HG03280 (cell line): Measurements from ENCODE around the gene TMEM192.
"Not testable (repeated sequence)": the region's sequence is repeated elsewhere in the genome, so short reads cannot be mapped to it uniquely, and the experiment has no call there.

Experiments used
- ATAC-seq: cut with Tn5 transposase; IDR thresholded peaks from one replicate; pipeline ENCODE4 v1.9.1; 2021; ENCODE audit warnings: mild to moderate bottlenecking, moderate library complexity; ENCODE audit not compliant: unreplicated experiment

Gene TMEM192

DNA sequence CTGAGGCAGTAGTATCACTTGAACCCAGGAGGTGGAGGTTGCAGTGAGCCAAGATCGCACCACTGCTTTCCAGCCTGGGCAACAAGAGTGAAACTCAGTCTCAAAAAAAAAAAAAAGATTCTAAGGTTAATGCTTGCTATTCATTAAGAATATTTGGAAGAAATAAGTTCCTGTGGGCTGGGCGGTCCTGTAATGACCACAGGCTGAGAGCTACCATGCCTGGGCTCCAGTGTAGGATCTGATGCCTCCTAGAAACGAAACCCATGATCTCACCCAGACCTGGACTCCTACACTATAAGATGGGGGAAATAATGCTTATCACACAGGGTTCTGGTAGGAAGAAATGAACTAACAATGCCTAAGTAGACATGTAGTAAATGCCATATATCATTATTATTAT lies 17.8 kb downstream of the TMEM192 start:
- no peak for ATAC-seq

DNA sequence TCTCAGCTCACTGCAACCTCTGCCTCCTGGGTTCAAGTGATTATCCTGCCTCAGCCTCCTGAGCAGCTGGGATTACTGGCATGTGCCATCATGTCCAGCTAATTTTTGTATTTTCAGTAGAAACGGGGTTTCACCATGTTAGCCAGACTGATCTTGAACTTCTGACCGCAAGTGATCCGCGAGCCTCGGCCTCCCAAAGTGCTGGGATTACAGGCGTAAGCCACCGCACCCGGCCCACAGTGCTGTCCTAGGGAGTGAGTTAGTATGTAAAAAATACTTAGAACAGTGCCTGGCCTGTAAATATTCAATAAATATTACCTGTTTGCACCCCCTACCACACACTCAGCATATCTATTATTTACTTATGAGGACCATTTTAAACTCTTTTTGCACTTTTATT lies 20.5 kb downstream of the TMEM192 start:
- not testable (repeated sequence) for ATAC-seq

DNA sequence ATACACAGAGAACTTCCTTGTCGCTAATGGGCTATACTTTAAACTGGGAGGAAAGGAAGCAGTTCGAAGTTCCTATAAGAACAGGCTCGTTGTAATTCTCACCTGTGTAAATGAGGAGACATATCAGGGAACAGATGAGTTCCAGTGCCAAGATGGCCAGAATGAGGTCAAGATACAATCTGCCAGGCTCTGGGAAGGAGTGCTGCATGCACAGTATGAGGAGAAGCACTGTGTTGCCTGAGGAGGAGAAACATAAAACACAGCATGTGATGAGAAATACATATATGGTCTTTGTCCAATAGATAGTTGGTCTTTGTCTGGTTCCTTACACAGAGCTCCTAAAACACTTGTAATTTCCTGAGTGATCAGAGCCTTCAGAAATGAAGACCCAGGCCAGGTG lies 24.3 kb downstream of the TMEM192 start:
- no peak for ATAC-seq

DNA sequence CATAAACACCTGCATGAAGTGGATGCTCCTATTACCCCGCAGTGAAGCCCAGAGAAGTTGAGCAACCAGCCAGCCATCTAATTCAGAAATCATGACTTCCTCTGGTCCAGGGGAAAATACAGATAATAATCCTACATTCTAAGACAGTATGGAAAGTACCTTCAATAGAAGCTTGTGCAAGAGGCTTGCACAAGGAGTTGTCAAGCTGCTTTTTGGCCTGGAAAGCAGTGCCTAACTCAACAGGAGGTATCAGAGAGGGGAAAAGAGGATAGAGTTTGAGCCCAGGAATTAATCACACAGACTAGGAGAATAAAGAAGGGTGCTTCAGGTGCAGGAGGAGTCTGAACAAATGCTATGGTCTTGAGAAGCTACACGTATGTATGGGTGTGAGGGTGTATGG lies 26.7 kb downstream of the TMEM192 start:
- no peak for ATAC-seq

DNA sequence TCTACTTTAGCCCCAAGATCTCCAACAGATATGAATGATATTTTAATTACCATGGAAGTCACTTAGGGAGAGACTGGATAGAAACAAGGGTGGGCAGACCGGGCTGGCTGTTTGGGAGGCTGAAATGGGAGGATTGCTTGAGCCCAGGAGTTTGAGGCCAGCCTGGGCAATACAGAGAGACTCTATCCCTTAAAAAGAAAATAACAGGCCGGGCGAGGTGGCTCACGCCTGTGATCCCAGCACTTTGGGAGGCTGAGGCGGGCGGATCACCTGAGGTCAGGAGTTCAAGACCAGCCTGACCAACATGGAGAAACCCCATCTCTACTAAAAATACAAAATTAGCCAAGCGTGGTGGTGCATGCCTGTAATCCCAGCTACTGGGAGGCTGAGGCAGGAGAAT lies 27.9 kb downstream of the TMEM192 start:
- not testable (repeated sequence) for ATAC-seq

DNA sequence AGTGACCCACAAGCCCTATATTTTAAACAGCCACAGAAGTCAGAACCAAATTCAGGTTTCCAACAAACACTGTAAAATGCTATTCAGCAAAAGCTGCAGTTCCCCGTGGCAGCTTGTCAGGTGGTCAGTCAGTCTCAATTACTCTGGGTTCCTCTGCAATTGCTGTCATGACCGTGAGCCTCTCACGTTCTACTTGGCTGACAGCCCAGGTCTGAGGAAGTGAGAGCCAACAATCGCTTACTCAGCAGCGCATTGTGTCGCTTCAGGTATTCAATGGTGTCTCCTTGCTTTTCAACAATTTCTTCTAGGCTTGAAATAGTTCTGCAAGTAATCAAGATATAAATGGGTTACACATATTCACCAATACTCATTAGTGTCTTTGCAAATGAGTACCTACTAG lies 33.2 kb downstream of the TMEM192 start:
- no peak for ATAC-seq

DNA sequence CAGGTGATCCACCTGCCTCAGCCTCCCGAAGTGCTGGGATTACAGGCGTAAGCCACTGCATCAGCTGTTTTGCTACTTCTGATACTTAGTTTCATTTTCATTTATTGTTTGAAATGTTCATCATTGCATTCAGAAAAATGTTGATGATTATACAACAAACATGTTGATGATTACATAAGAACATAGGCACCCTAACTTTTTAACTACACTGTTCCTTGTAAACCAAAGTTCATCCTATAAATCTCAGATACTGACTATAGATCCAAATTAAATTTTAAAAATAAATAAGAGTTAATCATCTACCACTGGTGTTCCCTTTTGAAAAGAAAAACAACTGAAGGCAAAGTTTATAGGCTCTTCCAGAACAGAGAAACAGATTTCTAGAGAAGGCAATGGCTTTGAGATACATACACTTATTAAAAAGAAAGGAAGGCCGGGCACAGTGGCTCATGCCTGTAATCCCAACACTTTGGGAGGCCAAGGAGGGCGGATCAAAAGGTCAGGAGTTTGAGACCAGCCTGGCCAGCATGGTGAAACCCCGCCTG lies 35.6 kb downstream of the TMEM192 start:
- ATAC-seq: no peak

DNA sequence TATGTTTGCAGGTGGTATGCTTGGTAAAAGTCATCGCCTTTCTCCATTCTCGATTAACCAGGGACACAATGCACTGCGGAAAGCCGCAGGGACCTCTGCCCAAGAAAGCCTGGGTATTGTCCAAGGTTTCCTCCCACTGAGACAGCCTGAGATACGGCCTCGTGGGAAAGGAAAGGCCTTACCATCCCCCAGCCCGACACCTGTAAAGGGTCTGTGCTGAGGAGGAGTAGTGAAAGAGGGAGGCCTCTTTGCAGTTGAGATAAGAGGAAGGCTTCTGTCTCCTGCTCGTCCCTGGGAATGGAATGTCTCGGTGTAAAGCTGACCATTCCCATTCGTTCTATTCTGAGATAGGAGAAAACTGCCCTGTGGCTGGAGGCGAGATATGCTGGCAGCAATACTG lies 39.3 kb downstream of the TMEM192 start:
- ATAC-seq: not testable (repeated sequence)

DNA sequence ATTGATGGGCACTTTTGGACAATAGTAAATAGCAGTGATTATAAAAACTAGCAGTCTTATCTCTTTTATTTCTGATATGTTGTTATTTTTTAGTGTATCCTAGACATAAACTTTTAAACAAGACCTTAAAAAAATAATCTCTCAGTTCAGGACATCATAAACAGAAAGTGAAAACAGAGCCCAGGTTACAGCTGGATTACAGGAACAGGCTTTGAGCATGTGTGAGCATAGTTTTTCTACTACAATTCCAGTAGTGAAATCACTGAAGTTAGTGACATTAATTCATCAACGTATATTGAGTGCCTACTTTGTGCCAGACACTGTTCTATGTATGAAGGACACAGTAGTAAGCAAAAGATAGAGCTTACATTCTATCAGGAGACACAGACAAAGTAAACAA lies 42.1 kb downstream of the TMEM192 start:
- no peak for ATAC-seq

DNA sequence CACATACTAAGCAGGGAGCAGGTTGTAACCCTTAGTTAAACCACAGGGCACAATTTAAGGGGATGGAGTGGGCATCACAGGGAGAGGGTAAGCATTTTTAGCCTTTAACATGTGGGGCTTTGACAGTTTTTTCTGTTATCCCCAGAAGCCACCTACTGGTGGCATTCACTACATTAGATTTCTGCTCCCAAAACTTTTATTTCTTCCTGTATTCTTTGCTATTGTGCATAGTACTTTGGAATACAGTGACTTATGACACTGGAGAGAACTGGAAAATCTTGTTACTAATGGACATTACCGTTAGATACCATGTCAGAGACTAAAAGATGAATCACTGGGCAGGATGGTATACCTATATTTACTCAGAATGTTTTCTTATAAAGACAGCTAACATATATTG lies 51.7 kb downstream of the TMEM192 start:
- ATAC-seq: no peak

DNA sequence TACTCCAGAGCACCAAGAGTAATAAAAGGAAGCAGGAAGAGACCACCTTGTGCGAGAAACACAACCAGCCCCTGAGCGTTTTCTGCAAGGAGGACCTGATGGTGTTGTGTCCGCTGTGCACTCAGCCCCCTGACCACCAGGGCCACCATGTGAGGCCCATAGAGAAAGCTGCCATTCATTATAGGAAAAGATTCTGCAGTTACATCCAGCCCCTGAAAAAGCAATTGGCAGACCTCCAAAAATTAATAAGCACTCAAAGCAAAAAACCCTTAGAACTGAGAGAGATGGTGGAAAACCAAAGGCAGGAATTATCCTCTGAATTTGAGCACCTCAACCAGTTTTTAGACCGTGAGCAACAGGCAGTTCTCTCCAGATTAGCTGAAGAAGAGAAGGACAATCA lies 53.3 kb downstream of the TMEM192 start:
- ATAC-seq: no peak

DNA sequence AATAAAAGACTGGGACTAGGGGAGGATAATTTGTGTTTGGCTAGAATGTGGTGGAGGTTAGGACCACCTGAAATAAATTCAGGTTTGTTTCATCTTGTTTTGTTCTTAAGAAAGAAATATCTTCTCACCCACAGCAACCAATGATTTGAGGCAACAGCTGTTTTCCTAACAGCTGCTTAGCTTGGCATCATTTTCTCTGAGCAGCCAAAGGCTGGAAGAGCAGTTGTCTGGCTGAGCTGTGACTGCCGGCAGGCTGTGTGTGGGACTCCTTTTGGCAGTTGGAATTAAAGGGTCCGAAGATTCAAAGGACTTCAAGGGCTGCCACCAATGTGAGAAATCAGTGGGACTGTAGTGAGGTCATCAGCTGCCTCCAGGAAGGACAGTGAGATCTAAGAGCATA lies 54.0 kb downstream of the TMEM192 start:
- no peak for ATAC-seq

DNA sequence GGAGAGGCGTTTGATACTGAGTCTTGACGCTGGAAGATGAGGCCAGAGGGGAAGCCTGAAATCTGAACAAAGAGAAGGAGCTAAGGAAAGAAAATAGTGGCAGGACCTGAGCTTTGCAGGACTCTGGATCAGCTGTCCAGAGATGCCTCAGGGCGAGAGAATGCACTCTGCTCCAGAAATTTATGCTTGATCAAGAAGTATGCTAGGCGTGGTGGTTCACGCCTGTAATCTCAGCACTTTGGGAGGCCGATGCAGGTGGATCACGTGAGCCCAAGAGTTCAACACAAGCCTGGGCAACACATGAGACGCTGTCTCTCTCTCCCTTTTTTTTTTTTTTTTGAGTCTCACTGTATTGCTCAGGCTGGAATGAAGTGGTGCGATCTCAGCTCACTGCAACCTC lies 57.1 kb downstream of the TMEM192 start:
- ATAC-seq: no peak

DNA sequence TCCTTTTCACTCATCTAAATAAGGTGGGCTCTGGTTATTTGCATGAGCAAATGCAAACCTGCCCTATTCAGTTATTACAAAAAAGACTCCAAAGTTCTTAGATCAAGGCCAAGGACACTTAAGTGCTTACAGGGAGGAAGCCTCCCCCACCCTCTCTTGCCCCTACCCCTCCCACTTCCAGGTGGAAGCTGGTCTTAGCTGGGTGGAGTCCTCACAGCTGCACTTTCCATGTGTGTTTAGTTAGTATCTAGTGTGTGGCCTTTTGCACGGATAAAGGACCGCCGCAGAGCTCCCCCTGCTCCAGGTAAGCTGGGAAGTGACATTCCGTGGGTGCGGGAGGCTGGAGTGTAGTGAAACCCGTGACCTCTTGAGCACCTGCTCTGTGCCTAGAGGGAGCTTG lies 59.0 kb downstream of the TMEM192 start, which contains the start of gene TRIM75:
Gene TRIM75 (plus strand): TSS at position 222 of the 400 bp plus-strand sequence. CDS start 5,282 bp downstream, outside the sequence.
- no peak for ATAC-seq

DNA sequence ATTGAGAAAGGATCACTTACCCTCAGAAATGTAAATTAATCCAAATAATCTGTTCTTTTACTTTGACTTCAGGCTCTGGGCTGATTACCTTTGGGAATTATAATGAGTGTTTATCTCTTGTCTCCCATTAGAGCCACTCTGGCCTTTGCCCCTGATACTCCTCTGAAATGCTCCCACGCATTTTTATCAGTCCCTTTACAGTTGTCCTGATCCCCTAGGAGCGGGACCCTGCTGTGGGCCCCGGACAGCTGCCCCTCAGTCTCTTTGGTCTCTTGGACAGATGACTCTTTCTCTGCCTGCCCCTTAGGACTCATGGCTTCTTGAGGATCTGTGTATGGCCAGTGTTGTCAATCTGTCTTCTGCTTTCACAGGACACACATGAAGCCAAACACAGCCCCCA lies 60.0 kb downstream of the TMEM192 start:
- no peak for ATAC-seq

DNA sequence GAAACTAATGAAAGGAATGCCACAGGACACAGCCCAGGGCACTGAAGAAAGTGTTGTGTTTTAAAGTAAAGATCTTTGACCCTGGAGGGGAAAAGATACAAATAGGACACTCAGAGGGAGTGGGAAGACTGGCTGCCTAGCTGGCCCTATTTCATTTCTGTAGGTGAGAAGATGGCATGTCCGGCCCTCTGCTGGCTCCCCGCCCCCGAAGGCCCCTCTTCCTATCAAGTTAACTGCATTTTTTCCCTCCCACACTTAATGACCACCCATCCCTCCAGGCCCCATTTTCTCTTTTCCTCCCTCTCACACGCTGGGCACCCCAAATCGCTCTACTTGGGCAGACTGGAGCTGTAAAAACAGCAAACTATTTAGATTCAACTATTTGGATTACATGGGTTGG lies 64.5 kb downstream of the TMEM192 start:
- no peak for ATAC-seq

DNA sequence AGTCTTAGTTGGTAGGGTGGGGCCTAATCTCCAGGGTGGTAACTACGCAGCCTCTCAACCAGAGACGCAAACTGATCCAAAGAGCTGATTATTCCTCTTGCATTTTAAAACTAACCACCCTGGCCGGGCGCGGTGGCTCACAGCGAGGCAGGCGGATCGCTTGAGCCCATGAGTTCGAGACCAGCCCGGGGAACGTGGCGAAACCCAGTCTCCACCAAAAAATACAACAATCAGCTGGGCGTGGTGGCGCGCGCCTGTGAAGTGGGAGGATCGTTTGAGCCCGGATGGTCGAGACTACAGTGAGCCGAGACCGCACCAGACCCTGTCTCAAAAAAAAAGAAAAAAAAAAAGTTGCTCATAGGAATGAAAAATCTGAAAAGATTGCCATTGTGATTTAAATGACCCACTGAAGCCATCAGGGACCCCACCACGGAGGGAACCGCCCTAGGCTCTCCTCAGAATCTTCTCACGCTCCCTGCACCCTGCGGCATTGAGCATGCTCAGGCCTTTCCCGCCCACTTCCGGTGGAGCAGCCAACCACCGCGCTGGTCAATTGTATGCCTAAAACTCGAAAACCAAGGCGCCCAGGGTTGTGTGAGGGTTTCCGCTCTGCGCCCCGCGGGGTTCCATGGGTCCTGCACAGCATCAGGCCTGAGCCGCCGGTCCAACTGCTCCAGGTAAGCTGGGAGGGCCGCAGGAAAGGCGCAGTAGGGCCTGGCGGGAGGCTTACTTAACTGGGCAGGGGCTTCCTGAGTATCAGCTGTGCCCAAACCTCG lies 81.0 kb downstream of the TMEM192 start, which contains the start of gene TRIM60:
Gene TRIM60 (plus strand): TSS at position 564 of the 776 bp plus-strand sequence. CDS start 8,074 bp downstream, outside the sequence.
- no peak for ATAC-seq

DNA sequence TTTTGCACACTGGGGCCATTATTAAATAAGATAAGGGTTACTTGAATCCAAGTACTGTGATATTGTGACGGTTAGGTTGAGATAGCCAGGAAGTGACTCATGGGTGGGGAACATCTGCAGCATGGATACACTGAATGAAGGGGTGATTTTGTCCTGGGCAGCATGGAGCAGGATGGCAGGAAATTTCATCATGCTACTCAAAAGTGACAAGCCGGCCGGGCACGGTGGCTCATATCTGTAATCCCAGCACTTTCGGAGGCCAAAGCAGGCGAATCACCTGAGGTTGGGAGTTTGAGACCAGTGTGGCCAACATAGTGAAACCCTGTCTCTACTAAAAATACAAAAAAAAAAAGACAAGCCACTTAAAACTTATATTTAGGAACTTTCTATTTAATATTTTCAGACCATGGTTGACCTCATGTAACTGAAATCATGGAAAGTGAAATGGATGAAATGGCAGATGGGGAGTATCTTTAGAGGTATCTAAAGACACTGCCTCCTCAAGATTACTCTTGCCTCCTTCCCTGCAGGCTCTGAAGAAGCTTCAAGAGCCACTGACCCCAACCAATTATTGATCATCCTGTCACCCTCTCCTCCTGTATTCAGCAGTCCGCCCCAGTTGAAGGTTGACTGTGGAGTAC lies 84.8 kb downstream of the TMEM192 start:
- ATAC-seq: no peak

DNA sequence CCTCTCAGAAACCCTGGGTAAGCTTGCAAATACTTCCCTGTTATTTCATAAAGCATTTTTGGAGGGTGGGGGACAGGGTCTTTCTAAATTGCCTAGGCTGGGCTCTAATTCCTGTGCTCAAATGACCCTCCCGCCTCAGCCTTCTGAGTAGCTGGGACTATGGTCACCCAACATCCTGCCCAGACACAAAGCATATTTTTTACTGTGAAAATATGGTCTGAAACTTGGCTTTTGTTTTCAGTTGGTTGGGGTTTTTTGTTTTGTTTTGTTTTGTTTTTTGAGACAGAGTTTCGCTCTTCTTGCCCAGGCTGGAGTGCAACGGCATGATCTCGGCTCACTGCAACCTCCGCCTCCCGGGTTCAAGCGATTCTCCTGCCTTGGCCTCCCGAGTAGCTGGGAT lies 86.9 kb downstream of the TMEM192 start:
- ATAC-seq: not testable (repeated sequence)
